NCI-H146 treated with DMSO at 0.1 percent for 48 hours (cell line): ENCODE results near the gene TRIM38.
"Not testable (repeated sequence)": the region's sequence is repeated elsewhere in the genome, so short reads cannot be mapped to it uniquely, and the experiment has no call there.

Experiments
- DNase-seq: peaks from one replicate; lab custom pipeline; 2025; ENCODE audit not compliant: unreplicated experiment; lab: John Stamatoyannopoulos, UW

The TRIM38 gene

GRCh38 chr6:25942561-25943147, 19.9 kb upstream of the TRIM38 start:
- DNase-seq, result peak; percentile 51

- no peak for DNase-seq
Measured at GRCh38 chr6:25943887-25944286, 18.7 kb upstream of the TRIM38 start.

- no peak for DNase-seq
Measured at GRCh38 chr6:25944688-25945574, 17.7 kb upstream of the TRIM38 start.

GRCh38 chr6:25945738-25946137, 16.9 kb upstream of the TRIM38 start:
- DNase-seq, result not testable (repeated sequence)

GRCh38 chr6:25946631-25947030, 16.0 kb upstream of the TRIM38 start:
- no peak for DNase-seq

GRCh38 chr6:25947492-25947891, 15.1 kb upstream of the TRIM38 start:
- DNase-seq, result not testable (repeated sequence)

- DNase-seq, result no peak
Measured at GRCh38 chr6:25949695-25950094, 12.9 kb upstream of the TRIM38 start.

GRCh38 chr6:25950297-25950696, 12.3 kb upstream of the TRIM38 start:
- DNase-seq, result no peak

GRCh38 chr6:25951296-25952032, 11.1 kb upstream of the TRIM38 start:
- no peak for DNase-seq

- no peak for DNase-seq
Measured at GRCh38 chr6:25952535-25952934, 10.1 kb upstream of the TRIM38 start.

- DNase-seq, result no peak
Measured at GRCh38 chr6:25953733-25954132, 8.9 kb upstream of the TRIM38 start.

GRCh38 chr6:25954756-25955155, 7.8 kb upstream of the TRIM38 start:
- DNase-seq, result no peak

- no peak for DNase-seq
Measured at GRCh38 chr6:25956226-25956625, 6.4 kb upstream of the TRIM38 start.

GRCh38 chr6:25958700-25959162, 3.9 kb upstream of the TRIM38 start:
- no peak for DNase-seq

GRCh38 chr6:25959890-25960536, 2.6 kb upstream of the TRIM38 start:
- DNase-seq, result no peak

GRCh38 chr6:25960734-25961133, 1.9 kb upstream of the TRIM38 start:
- no peak for DNase-seq

GRCh38 chr6:25961619-25962148, 918 bp upstream of the TRIM38 start:
- no peak for DNase-seq

GRCh38 chr6:25963426-25964123, 973 bp downstream of the TRIM38 start:
- DNase-seq, result no peak

GRCh38 chr6:25965058-25965457, 2.5 kb downstream of the TRIM38 start:
- DNase-seq, result no peak

GRCh38 chr6:25966711-25967110, 4.1 kb downstream of the TRIM38 start:
- DNase-seq, result no peak
